GM18868 (cell line): ENCODE measurements around the gene MFNG.

Experiments
- ATAC-seq: cut with Tn5 transposase; IDR thresholded peaks from one replicate; pipeline ENCODE4 v1.9.1; 2021; ENCODE audit warnings: mild to moderate bottlenecking, moderate library complexity; ENCODE audit not compliant: unreplicated experiment

MFNG gene

GRCh38 chr22:37453696-37454095 is 32.5 kb downstream of the MFNG start:
- ATAC-seq: no peak

DNA sequence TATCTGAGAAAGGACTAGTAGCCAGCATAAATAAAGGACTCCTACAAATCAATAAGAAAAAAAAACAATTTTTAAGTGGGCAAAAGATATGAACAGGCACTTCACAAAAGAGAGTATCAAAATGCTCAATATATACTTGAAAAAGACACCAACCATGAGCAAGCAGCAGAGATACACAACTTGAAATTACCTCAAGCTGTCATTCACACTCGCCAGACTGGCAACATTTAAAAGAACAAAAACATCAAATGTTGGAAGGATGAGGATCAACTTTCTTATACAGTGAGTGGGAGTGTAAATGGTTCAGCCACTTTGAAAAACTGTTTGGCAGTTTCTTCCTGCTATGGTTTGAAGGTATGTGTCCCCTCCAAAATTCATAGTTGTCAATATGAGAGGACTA is 35.0 kb downstream of the MFNG start:
- ATAC-seq: no peak

GRCh38 chr22:37449331-37450001 is 36.7 kb downstream of the MFNG start:
- ATAC-seq: no peak

GRCh38 chr22:37448516-37449127 is 37.6 kb downstream of the MFNG start:
- no peak for ATAC-seq

DNA sequence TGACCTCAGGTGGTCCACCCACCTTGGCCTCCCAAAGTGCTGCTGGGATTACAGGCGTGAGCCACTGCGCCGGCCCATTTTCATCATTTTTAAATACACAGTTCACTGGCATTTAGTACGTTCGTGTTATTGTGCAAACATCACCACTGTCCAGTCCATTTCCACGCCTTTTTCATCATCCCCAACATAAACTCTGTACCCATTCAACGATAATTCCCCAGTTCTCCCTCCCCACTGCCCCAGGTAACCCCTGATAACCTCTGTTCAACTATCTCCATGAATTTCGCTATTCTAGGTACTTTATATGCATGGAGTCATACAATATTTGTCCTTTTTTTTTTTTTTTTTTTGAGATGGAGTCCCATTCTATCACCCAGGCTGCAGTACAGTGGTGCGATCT is 40.7 kb downstream of the MFNG start:
- ATAC-seq: no peak

GRCh38 chr22:37443977-37444376 is 42.2 kb downstream of the MFNG start:
- ATAC-seq: no peak

GRCh38 chr22:37443086-37443485 is 43.1 kb downstream of the MFNG start:
- ATAC-seq: no peak

- no peak for ATAC-seq
Observed at GRCh38 chr22:37442537-37442936, 43.6 kb downstream of the MFNG start.

- ATAC-seq: no peak
Observed at GRCh38 chr22:37442135-37442534, 44.0 kb downstream of the MFNG start.

GRCh38 chr22:37440875-37441274 is 45.3 kb downstream of the MFNG start:
- ATAC-seq: no peak

GRCh38 chr22:37439347-37439746 is 46.8 kb downstream of the MFNG start:
- no peak for ATAC-seq

GRCh38 chr22:37435970-37436603 is 50.1 kb downstream of the MFNG start:
- no peak for ATAC-seq

DNA sequence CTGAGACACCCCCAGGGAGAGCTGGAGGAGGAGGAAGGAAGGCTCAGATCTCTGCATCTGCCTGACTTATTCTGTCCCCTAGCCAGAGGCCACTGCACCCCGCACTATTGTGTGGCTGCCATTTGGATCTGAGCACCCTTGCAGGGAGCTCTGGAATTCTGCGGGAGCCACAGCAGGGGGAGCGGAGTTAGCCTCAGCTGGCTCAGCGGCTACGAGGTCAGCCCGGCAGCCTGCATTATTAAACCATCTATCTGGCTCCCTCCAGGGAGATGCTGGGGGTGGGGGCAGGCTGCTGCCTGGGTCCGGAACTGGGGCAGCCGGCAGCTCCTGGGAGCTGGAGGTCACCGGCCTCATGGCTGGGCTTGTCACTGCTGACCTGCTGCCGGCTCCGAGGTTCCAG is 52.4 kb downstream of the MFNG start:
- no peak for ATAC-seq

GRCh38 chr22:37432708-37433054 is 53.5 kb downstream of the MFNG start:
- no peak for ATAC-seq

GRCh38 chr22:37431801-37432707 is 54.1 kb downstream of the MFNG start:
- no peak for ATAC-seq

DNA sequence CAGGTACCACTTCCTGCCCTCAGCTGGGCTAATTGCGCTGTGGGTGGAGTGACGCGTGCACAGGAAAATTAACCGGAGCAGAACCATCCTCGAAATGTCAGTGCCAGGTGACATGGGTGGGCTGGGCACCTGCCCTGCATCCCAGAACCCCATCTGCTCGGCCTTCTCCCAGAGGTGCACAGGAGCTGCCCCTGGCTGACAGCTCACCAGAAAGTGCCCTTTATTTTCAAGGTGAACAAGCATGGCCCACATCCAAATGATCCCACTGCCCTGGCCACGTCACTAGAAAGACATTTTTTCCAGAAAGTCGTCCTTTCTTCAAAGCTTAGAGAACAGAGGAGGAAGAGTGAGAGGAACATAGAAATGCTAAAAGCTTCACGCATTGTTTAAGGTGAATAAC is 54.8 kb downstream of the MFNG start:
- no peak for ATAC-seq

DNA sequence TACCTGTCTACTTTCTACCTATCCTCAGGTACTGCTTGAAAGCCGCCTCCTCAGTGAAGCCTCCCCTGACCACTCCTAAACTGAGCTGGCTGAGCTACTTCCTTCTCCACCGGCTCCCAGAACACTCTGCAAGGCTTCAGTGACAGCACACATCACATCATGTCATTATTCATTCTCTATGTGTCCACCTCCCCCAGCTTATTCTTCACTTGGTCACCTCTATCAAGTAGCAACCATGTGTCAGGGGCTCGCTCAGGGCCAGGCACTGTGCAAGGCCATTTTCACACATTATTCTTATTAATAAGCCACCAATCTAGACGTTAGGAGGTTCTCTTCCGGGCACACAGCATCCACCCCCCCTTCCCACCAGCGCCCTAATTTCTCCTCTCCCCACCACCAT is 55.2 kb downstream of the MFNG start:
- ATAC-seq: no peak

- ATAC-seq: no peak
Observed at GRCh38 chr22:37428649-37429586, 57.3 kb downstream of the MFNG start.

- no peak for ATAC-seq
Observed at GRCh38 chr22:37427711-37428635, 58.2 kb downstream of the MFNG start.
